GM13977 (cell line): ENCODE results near the gene EFEMP2.
"Not testable (repeated sequence)": the region's sequence is repeated elsewhere in the genome, so short reads cannot be mapped to it uniquely, and the experiment has no call there.

Experiments used
- DNase-seq: peaks from one replicate; pipeline ENCODE4 v3.0.0; 2012; ENCODE audit warnings: low spot score
- CTCF ChIP-seq: IDR thresholded peaks from 2 replicates; pipeline ENCODE4 v1.5.1; 2012; ENCODE audit warnings: mild to moderate bottlenecking, control low read depth; ENCODE audit not compliant: insufficient read depth; ENCODE audit errors: extremely low read depth, missing control alignments
- in situ Hi-C: fragments of 300-500 bp; cut with MboI; formaldehyde crosslinking; loops from one replicate; pipeline ENCODE4 v1.12.0; 2022; ENCODE audit warnings: low sequenced_read_pairs, low pct_unique_long_range_greater_than_20kb, mixed read lengths, inconsistent platforms; ENCODE audit not compliant: unreplicated experiment

Gene EFEMP2

GRCh38 chr11:65896034-65896999, 23.7 kb upstream of the EFEMP2 start:
- in situ Hi-C loops, result no loop called here
- TF ChIP-seq CTCF, result no peak
- DNase-seq, result no peak

GRCh38 chr11:65895482-65895981, 22.9 kb upstream of the EFEMP2 start:
- in situ Hi-C loops, result no loop called here
- no peak for DNase-seq
- no peak for TF ChIP-seq CTCF

GRCh38 chr11:65894034-65894591, 21.5 kb upstream of the EFEMP2 start:
- in situ Hi-C loops, result no loop called here
- DNase-seq, result no peak
- TF ChIP-seq CTCF, result no peak

- DNase-seq, result no peak
- TF ChIP-seq CTCF, result no peak
- in situ Hi-C loops, result no loop called here
Observed at GRCh38 chr11:65892661-65893317, 20.2 kb upstream of the EFEMP2 start.

GRCh38 chr11:65892137-65892540, 19.5 kb upstream of the EFEMP2 start:
- in situ Hi-C loops, DNase-seq: not testable (repeated sequence)

GRCh38 chr11:65891219-65892136, 18.9 kb upstream of the EFEMP2 start:
- in situ Hi-C loops, result no loop called here
- DNase-seq, result peak; percentile 58
- peak; percentile 72 for TF ChIP-seq CTCF
